IMR-90 (cell line): ENCODE data around the gene FGD5.

Experiments
- CTCF ChIP-seq: conservative IDR thresholded peaks from 2 replicates; pipeline ENCODE4 v1.5.1; 2012; ENCODE audit warnings: mild to moderate bottlenecking, low read depth, low read length, improper control_type of control experiment
- MAZ ChIP-seq: IDR thresholded peaks from 2 replicates; pipeline ENCODE4 v1.6.1; 2012; ENCODE audit warnings: low read depth, mild to moderate bottlenecking, low read length, improper control_type of control experiment, moderate library complexity, borderline replicate concordance
- SMC3 ChIP-seq: fragments of 150-350 bp; IDR thresholded peaks from 2 replicates; pipeline ENCODE4 v1.6.1; 2016; ENCODE audit warnings: low read depth, mild to moderate bottlenecking, antibody characterized with exemption, low read length, moderate library complexity

GRCh38 chr3:14772533-14773138, 46.1 kb upstream of the FGD5 start:
- no peak for TF ChIP-seq CTCF
- TF ChIP-seq SMC3 = no peak
- TF ChIP-seq MAZ = no peak
